Fibroblast of skin of scalp (primary cell): ENCODE measurements around the gene RHOA.
"Not testable (repeated sequence)": the region's sequence is repeated elsewhere in the genome, so short reads cannot be mapped to it uniquely, and the experiment has no call there.

Source experiments
- DNase-seq: peaks from one replicate; pipeline ENCODE4 v3.0.0-alpha.2; 2013

The RHOA gene

GRCh38 chr3:49411535-49411967 is 225 bp downstream of the RHOA start:
- peak; percentile 33 for DNase-seq

GRCh38 chr3:49410846-49411534 is 786 bp downstream of the RHOA start:
- no peak for DNase-seq

- DNase-seq, result no peak
These were observed 1.5 kb downstream of the RHOA start for GRCh38 chr3:49410066-49410845.

GRCh38 chr3:49406571-49407565 is 4.9 kb downstream of the RHOA start:
- DNase-seq, result no peak

- not testable (repeated sequence) for DNase-seq
These were observed 6.2 kb downstream of the RHOA start for GRCh38 chr3:49405570-49405969.

GRCh38 chr3:49403891-49404290 is 7.9 kb downstream of the RHOA start:
- no peak for DNase-seq

GRCh38 chr3:49401766-49402165 is 10.0 kb downstream of the RHOA start:
- no peak for DNase-seq

- no peak for DNase-seq
These were observed 12.3 kb downstream of the RHOA start for GRCh38 chr3:49399461-49399860.

- DNase-seq, result peak; percentile 32
These were observed 14.3 kb downstream of the RHOA start for GRCh38 chr3:49397470-49397869.

GRCh38 chr3:49391310-49391709 is 20.5 kb downstream of the RHOA start:
- not testable (repeated sequence) for DNase-seq

GRCh38 chr3:49389297-49389696 is 22.5 kb downstream of the RHOA start:
- DNase-seq, result no peak

- no peak for DNase-seq
These were observed 23.4 kb downstream of the RHOA start for GRCh38 chr3:49388289-49388820.

- DNase-seq, result no peak
These were observed 24.1 kb downstream of the RHOA start for GRCh38 chr3:49387721-49388120.

GRCh38 chr3:49386056-49386756 is 25.6 kb downstream of the RHOA start:
- DNase-seq, result no peak

GRCh38 chr3:49385617-49386016 is 26.2 kb downstream of the RHOA start:
- no peak for DNase-seq

GRCh38 chr3:49383387-49383786 is 28.4 kb downstream of the RHOA start:
- DNase-seq, result no peak

GRCh38 chr3:49378249-49378895 is 33.4 kb downstream of the RHOA start:
- peak; percentile 95 for DNase-seq

- DNase-seq, result peak; percentile 58
These were observed 34.3 kb downstream of the RHOA start for GRCh38 chr3:49377483-49377882.

- no peak for DNase-seq
These were observed 39.8 kb downstream of the RHOA start for GRCh38 chr3:49371946-49372345.

GRCh38 chr3:49370585-49371290 is 41.0 kb downstream of the RHOA start:
- no peak for DNase-seq

GRCh38 chr3:49362561-49362960 is 49.2 kb downstream of the RHOA start:
- peak; percentile 71 for DNase-seq
